PFSK-1 (cell line): ENCODE results near the gene CGREF1.

Source experiments
- FOXP2 ChIP-seq: optimal IDR thresholded peaks from 2 replicates; pipeline ENCODE3; 2011; ENCODE audit warnings: borderline replicate concordance, control low read depth, inconsistent platforms; ENCODE audit not compliant: insufficient read depth; ENCODE audit errors: extremely low read length, extremely low read depth
- POLR2AphosphoS5 ChIP-seq: IDR thresholded peaks from 2 replicates; pipeline ENCODE4 v1.6.1; 2012; ENCODE audit warnings: low read depth, mild to moderate bottlenecking, control low read depth, low read length, moderate library complexity
- REST ChIP-seq, 2 experiments: IDR thresholded peaks; 2 replicates each; pipeline versions ENCODE4 v1.6.1 to v1.8.0; 2011 to 2012; ENCODE audit warnings: low read depth in 2 of 2, low read length in 2 of 2, control low read depth in 1 of 2, inconsistent platforms in 1 of 2, mild to moderate bottlenecking in 1 of 2, moderate library complexity in 1 of 2; ENCODE audit not compliant: insufficient read depth in 1 of 2
- SIN3A ChIP-seq: IDR thresholded peaks from 2 replicates; pipeline ENCODE4 v1.6.1; 2012; ENCODE audit warnings: mild to moderate bottlenecking, low read length, moderate library complexity, borderline replicate concordance; ENCODE audit not compliant: insufficient read depth
- TAF1 ChIP-seq: IDR thresholded peaks from 2 replicates; pipeline ENCODE4 v1.6.1; 2012; ENCODE audit warnings: low read length, control low read depth, borderline replicate concordance; ENCODE audit not compliant: insufficient read depth

- TF ChIP-seq SIN3A (no peak), POLR2AphosphoS5 (no peak), TAF1 (no peak), REST (IDR thresholded peaks at IDR 0.05; ENCODE audit: insufficient read depth in 1 of 2, low read depth in 2 of 2, low read length in 2 of 2) (no peak), FOXP2 (peak; percentile 25)
These were observed 4.6 kb upstream of the CGREF1 start, which contains the start of gene ABHD1 for GRCh38 chr2:27123302-27124150.
